HEK293T (cell line): ENCODE results near the gene HIVEP3.

Experiments used
- ARNT ChIP-seq: fragments of 450-650 bp; IDR thresholded peaks from 2 replicates; pipeline ENCODE4 v1.6.1; 2017; ENCODE audit warnings: mild to moderate bottlenecking
- FOXA1 ChIP-seq: fragments of 450-650 bp; IDR thresholded peaks from 2 replicates; pipeline ENCODE4 v1.6.1; 2016; ENCODE audit warnings: mild to moderate bottlenecking
- PKNOX1 ChIP-seq: fragments of 450-650 bp; IDR thresholded peaks from 2 replicates; pipeline ENCODE4 v1.6.1; 2016
- SP1 ChIP-seq: fragments of 450-650 bp; IDR thresholded peaks from 2 replicates; pipeline ENCODE4 v1.6.1; 2017
- ZNF384 ChIP-seq: fragments of 450-650 bp; IDR thresholded peaks from 2 replicates; pipeline ENCODE4 v1.6.1; 2016

GRCh38 chr1:41528106-41528505 is 390.6 kb downstream of the HIVEP3 start:
- TF ChIP-seq SP1 (no peak), FOXA1 (no peak), PKNOX1 (no peak), ZNF384 (no peak), ARNT (no peak)
